ENCODE measurements around the gene UBL4A.

The UBL4A gene

GRCh38 chrX:154481911-154482601 is 4.4 kb downstream of the UBL4A start:
- no peak for DNase-seq

- no peak for DNase-seq
Measured at GRCh38 chrX:154481195-154481594, 5.2 kb downstream of the UBL4A start.

GRCh38 chrX:154478728-154479622 is 7.4 kb downstream of the UBL4A start, which contains the start of gene LAGE3:
Gene LAGE3, minus strand, starts transcription at chrX:154479281. Its CDS starts 366 bp downstream, at chrX:154478915.
- peak; percentile 64 to 82 for DNase-seq

GRCh38 chrX:154477891-154478477 is 8.4 kb downstream of the UBL4A start:
- DNase-seq, result no peak

- DNase-seq, result no peak
Measured at GRCh38 chrX:154476821-154477220, 9.6 kb downstream of the UBL4A start.

GRCh38 chrX:154473683-154474082 is 12.7 kb downstream of the UBL4A start:
- no peak for DNase-seq

GRCh38 chrX:154472685-154473632 is 13.5 kb downstream of the UBL4A start:
- DNase-seq, result no peak

- DNase-seq, result no peak
Measured at GRCh38 chrX:154471839-154472684, 14.4 kb downstream of the UBL4A start.

GRCh38 chrX:154470914-154471568 is 15.4 kb downstream of the UBL4A start:
- no peak for DNase-seq

- DNase-seq, result no peak
Measured at GRCh38 chrX:154470434-154470833, 16.0 kb downstream of the UBL4A start.

GRCh38 chrX:154469880-154470279 is 16.5 kb downstream of the UBL4A start:
- no peak for DNase-seq

GRCh38 chrX:154469114-154469513 is 17.3 kb downstream of the UBL4A start:
- no peak for DNase-seq

- no peak for DNase-seq
Measured at GRCh38 chrX:154468217-154468616, 18.2 kb downstream of the UBL4A start.

- no peak for DNase-seq
Measured at GRCh38 chrX:154467556-154467955, 18.9 kb downstream of the UBL4A start.

- no peak for DNase-seq
Measured at GRCh38 chrX:154466907-154467306, 19.5 kb downstream of the UBL4A start.

- no peak for DNase-seq
Measured at GRCh38 chrX:154466036-154466435, 20.4 kb downstream of the UBL4A start.

GRCh38 chrX:154465601-154466000 is 20.8 kb downstream of the UBL4A start:
- no peak for DNase-seq

GRCh38 chrX:154464806-154465365 is 21.5 kb downstream of the UBL4A start:
- no peak for DNase-seq

GRCh38 chrX:154463611-154464220 is 22.7 kb downstream of the UBL4A start:
- no peak for DNase-seq

- DNase-seq, result no peak
Measured at GRCh38 chrX:154462396-154462795, 24.0 kb downstream of the UBL4A start.
